Bronchial epithelial cell (primary cell): ENCODE results near the gene XAGE1A. TPM values are rescaled to one million over a fixed set of nuclear protein-coding genes. Genes with fewer than 3 reads are reported as not detected.
"Not testable (repeated sequence)": the region's sequence is repeated elsewhere in the genome, so short reads cannot be mapped to it uniquely, and the experiment has no call there.

Experiments used
- DNase-seq: peaks from one replicate; pipeline ENCODE4 v3.0.0-alpha.2; 2010; ENCODE audit warnings: low read depth
- FAIRE-seq: peaks from 2 replicates; lab custom pipeline; 2011; peaks lifted over from hg19 to GRCh38; lab: Jason Lieb, UNC
- H3K27me3 ChIP-seq: 2 replicates; pipeline ENCODE4 v1.5.1; 2011; ENCODE audit warnings: low read length; ENCODE audit not compliant: control insufficient read depth, insufficient read depth
- H3K36me3 ChIP-seq: 2 replicates; pipeline ENCODE4 v1.5.1; 2011; ENCODE audit warnings: low read length; ENCODE audit not compliant: control insufficient read depth, insufficient read depth
- H3K4me3 ChIP-seq: 2 replicates; pipeline ENCODE4 v1.5.1; 2011; ENCODE audit warnings: mild to moderate bottlenecking, low read depth, low read length, control low read depth
- CTCF ChIP-seq: IDR thresholded peaks from 2 replicates; pipeline ENCODE4 v1.5.1; 2011; ENCODE audit warnings: mild to moderate bottlenecking, moderate library complexity, low read length, control low read depth, inconsistent platforms; ENCODE audit not compliant: insufficient read depth, severe bottlenecking
- total RNA-seq: library from RNA; depleted of rRNA; stranded (reverse); fragments of >200 nt; gene quantifications from 2 replicates; pipeline ENCODE4 v1.2.1, GENCODE V29; 2014

Gene XAGE1A, protein sequence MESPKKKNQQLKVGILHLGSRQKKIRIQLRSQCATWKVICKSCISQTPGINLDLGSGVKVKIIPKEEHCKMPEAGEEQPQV
- total RNA-seq: not detected in 2 replicates

DNA sequence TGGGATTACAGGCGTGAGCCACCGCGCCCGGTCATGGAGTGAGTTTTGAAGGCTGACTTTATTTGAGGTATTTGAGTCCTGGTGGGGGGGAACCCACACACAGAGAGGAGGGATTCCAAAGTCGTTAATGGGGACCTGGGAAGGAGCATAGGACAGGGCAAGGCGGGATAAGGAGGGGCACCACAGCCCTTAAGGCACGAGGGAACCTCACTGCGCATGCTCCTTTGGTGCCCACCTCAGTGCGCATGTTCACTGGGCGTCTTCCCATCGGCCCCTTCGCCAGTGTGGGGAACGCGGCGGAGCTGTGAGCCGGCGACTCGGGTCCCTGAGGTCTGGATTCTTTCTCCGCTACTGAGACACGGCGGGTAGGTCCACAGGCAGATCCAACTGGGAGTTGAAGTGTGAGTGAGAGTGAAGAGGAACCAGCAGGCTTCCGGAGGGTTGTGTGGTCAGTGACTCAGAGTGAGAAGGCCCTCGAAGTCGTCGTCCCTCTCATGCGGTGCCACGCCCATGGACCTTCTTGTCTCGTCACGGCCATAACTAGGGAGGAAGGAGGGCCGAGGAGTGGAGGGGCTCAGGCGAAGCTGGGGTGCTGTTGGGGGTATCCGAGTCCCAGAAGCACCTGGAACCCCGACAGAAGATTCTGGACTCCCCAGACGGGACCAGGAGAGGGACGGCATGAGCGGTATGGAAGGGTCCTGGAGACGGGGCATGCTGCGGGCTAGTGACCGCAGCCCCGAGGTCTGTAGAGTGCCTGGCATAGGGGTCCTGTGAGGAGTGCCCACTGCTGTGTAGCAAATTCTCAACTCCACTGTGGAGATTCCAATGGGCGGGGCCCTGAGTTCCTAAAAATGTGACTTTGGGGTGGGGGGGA lies at the start of gene XAGE1A:
Gene XAGE1A (plus strand): TSS at position 264 of the 874 bp plus-strand sequence. CDS start 1,554 bp downstream, outside the sequence.
- not testable (repeated sequence) for FAIRE-seq, H3K36me3 ChIP-seq, H3K27me3 ChIP-seq, DNase-seq, H3K4me3 ChIP-seq

- not testable (repeated sequence) for FAIRE-seq, DNase-seq, H3K36me3 ChIP-seq, H3K4me3 ChIP-seq, H3K27me3 ChIP-seq
Observed at GRCh38 chrX:52452031-52452430, 43.6 kb upstream of the XAGE1A start.

DNA sequence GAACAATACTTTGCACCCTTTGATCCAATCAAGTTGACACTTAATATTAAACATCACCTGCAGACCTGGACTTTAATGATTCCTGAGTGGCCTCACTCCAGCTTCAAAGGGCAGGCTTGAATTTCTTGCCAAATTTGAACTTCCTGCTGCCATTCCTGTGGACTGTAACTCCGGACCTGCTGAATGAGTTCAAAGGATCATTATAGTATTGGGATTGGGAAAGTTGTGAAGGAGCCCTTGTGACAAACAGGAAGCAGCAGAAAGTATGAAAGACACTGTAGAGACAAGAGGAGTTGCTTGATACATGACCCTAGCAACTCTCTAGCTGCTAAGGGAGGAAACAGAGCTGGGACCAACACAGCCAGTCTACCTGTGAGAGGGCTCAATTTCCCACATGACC lies 24.3 kb upstream of the XAGE1A start:
- not testable (repeated sequence) for H3K27me3 ChIP-seq, DNase-seq, H3K36me3 ChIP-seq, FAIRE-seq, H3K4me3 ChIP-seq

DNA sequence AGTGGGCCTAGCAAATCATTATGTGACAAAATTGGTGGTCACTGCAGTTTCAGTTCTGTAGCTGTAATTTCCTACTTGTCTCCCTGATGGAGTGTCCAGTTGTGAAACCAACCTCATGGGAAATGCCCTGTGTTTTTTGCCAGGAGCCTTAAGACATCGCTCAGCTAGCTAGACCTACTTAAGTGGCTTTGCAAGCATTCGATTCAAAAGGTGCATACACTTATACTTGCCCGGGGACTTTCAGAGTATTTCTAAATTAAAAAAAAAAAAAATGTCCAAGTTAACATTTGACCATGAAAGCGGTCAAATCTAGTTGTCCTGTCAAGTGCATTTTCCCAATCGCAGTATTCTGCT lies 788 bp downstream of the XAGE1A start:
- not testable (repeated sequence) for H3K4me3 ChIP-seq, DNase-seq, H3K27me3 ChIP-seq, H3K36me3 ChIP-seq, FAIRE-seq

GRCh38 chrX:52501362-52501761 lies 5.8 kb downstream of the XAGE1A start:
- DNase-seq, H3K27me3 ChIP-seq, FAIRE-seq, H3K36me3 ChIP-seq, H3K4me3 ChIP-seq: not testable (repeated sequence)

DNA sequence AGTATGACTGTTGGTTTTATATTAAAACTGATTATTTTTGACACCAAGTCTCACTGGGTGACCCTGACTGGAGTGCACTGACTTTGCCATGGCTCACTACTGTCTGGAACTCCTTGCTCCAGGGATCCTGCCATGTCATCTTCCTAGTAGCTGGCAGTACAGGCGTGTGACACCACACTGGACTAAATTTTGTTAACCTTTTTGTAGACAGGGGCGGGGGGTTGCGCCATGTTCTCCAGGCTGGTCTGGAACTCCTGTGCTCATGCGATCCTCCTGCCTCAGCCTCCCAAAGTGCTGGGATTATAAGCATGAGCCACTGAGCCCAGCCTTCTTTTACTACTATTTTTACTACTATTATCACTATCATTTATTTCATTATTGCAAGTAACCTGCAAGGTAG lies 8.9 kb downstream of the XAGE1A start:
- no peak for TF ChIP-seq CTCF
- FAIRE-seq (no peak), DNase-seq (no peak)
- no peak overlapping the region for H3K4me3 ChIP-seq
- no peaks in the 10 kb centered on the region for H3K27me3 ChIP-seq
- no peaks in the 10 kb centered on the region for H3K36me3 ChIP-seq

GRCh38 chrX:52507331-52507730 lies 11.7 kb downstream of the XAGE1A start:
- FAIRE-seq: no peak

DNA sequence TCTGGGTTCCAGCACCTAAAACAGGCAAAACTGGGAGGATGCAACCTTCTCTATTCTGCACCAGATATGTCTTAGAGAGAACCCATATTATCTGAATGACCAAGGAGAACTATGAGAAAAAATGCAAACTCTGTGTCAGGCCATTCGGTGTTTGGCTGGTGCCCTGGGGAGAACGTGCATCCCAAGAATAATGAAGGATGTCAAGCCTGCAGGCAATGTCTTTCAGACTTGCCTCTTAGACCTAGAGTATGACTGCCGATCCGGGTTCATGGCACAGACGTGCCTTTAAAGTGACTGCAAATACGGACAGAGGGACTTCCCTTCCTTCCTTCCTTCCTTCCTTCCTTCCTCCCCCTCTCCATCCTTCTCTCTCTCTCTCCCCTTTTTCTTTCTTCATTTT lies 14.3 kb downstream of the XAGE1A start:
- H3K4me3 ChIP-seq: no peak overlapping the region
- TF ChIP-seq CTCF: no peak
- H3K27me3 ChIP-seq: no peaks in the 10 kb centered on the region
- DNase-seq: no peak
- FAIRE-seq: no peak
- H3K36me3 ChIP-seq: no peaks in the 10 kb centered on the region

More at GRCh38 chrX:52507331-52507730, 11.7 kb downstream of the XAGE1A start:
- H3K27me3 ChIP-seq: no peaks in the 10 kb centered on the region
- no peak overlapping the region for H3K4me3 ChIP-seq
- no peaks in the 10 kb centered on the region for H3K36me3 ChIP-seq
- DNase-seq: no peak
- TF ChIP-seq CTCF: no peak

- not testable (repeated sequence) for H3K4me3 ChIP-seq, H3K36me3 ChIP-seq, H3K27me3 ChIP-seq, FAIRE-seq, DNase-seq
Observed at GRCh38 chrX:52511126-52511525, 15.5 kb downstream of the XAGE1A start.

GRCh38 chrX:52516110-52516986 lies 20.7 kb downstream of the XAGE1A start:
- FAIRE-seq, H3K4me3 ChIP-seq, H3K36me3 ChIP-seq, H3K27me3 ChIP-seq, DNase-seq: not testable (repeated sequence)

DNA sequence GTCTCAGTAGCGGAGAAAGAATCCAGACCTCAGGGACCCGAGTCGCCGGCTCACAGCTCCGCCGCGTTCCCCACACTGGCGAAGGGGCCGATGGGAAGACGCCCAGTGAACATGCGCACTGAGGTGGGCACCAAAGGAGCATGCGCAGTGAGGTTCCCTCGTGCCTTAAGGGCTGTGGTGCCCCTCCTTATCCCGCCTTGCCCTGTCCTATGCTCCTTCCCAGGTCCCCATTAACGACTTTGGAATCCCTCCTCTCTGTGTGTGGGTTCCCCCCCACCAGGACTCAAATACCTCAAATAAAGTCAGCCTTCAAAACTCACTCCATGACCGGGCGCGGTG lies 21.3 kb downstream of the XAGE1A start, which contains the start of gene XAGE1B:
Gene XAGE1B (minus strand): TSS at position 77 of the 339 bp plus-strand sequence. CDS start 1,536 bp downstream, outside the sequence.
- not testable (repeated sequence) for H3K27me3 ChIP-seq, H3K36me3 ChIP-seq, DNase-seq, H3K4me3 ChIP-seq, FAIRE-seq
